C4-2B (cell line): ENCODE measurements around the gene TFAP2E.

Experiments used
- ZFX ChIP-seq: fragments of 450-650 bp; IDR thresholded peaks from 2 replicates; pipeline ENCODE4 v1.6.1; 2017
- TF ChIP-seq, protein P1 (sequence below): fragments of 450-650 bp; conservative IDR thresholded peaks from 2 replicates; pipeline ENCODE4 v1.5.1; 2017; ENCODE audit warnings: mild to moderate bottlenecking

DNA sequence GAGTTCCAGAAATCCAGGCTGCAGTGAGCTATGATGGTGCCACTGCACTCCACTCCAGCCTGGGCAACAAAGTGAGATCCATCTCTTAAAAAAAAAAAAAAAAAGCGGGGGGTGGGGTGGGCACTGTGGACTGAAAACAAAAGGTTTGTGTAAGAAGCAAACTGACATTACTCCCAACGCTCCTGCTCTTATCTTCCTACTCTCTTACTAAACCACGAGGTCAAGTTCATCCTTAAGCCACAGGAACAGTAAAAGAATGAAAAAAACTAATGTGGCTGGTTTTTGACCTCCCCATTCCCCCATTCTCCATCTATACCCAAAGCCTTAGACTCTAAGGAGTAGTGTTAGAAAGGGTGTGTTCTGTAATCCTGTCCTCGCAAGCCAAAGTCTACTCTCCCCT, 30.8 kb downstream of the TFAP2E start:
- no peak for TF ChIP-seq ZFX
- TF ChIP-seq, protein P1, sequence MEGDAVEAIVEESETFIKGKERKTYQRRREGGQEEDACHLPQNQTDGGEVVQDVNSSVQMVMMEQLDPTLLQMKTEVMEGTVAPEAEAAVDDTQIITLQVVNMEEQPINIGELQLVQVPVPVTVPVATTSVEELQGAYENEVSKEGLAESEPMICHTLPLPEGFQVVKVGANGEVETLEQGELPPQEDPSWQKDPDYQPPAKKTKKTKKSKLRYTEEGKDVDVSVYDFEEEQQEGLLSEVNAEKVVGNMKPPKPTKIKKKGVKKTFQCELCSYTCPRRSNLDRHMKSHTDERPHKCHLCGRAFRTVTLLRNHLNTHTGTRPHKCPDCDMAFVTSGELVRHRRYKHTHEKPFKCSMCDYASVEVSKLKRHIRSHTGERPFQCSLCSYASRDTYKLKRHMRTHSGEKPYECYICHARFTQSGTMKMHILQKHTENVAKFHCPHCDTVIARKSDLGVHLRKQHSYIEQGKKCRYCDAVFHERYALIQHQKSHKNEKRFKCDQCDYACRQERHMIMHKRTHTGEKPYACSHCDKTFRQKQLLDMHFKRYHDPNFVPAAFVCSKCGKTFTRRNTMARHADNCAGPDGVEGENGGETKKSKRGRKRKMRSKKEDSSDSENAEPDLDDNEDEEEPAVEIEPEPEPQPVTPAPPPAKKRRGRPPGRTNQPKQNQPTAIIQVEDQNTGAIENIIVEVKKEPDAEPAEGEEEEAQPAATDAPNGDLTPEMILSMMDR, result no peak
